Keratinocyte (primary cell): Measurements from ENCODE around the gene TNFRSF6B.

Experiments
- CTCF ChIP-seq, 3 experiments: IDR thresholded peaks in 1 of 3; conservative IDR thresholded peaks in 1 of 3; optimal IDR thresholded peaks in 1 of 3; 2 replicates in 2 of 3; 3 replicates in 1 of 3; pipeline versions ENCODE3 to v1.5.1; 2011; ENCODE audit warnings: low read length in 3 of 3, mild to moderate bottlenecking in 3 of 3, moderate library complexity in 2 of 3, control low read depth in 1 of 3, inconsistent platforms in 1 of 3; ENCODE audit not compliant: insufficient read depth in 2 of 3; ENCODE audit errors: extremely low read depth in 1 of 3
- EZH2 ChIP-seq: IDR thresholded peaks from one replicate; pipeline ENCODE4 v1.6.1; 2012; ENCODE audit warnings: inconsistent platforms, mild to moderate bottlenecking, low read length, moderate library complexity

GRCh38 chr20:63648190-63648589 is 48.3 kb upstream of the TNFRSF6B start:
- TF ChIP-seq CTCF (optimal IDR thresholded peaks at IDR 0.05 in 1 of 3, IDR thresholded peaks at IDR 0.05 in 1 of 3, conservative IDR thresholded peaks at IDR 0.05 in 1 of 3; ENCODE audit: extremely low read depth in 1 of 3, insufficient read depth in 2 of 3, low read length in 3 of 3) (no peak), EZH2 (no peak)
